Neutrophil (primary cell): ENCODE data around the gene CDRT15.

Experiments
- H3K27ac ChIP-seq: fragments of 200-600 bp; sonication (generic); 2 replicates; pipeline ENCODE4 v1.5.1; 2016; ENCODE audit warnings: mild to moderate bottlenecking, moderate library complexity
- H3K27me3 ChIP-seq: fragments of 200-600 bp; sonication (generic); 2 replicates; pipeline ENCODE4 v1.6.0; 2016; ENCODE audit warnings: mild to moderate bottlenecking
- H3K36me3 ChIP-seq: fragments of 200-600 bp; sonication (generic); 2 replicates; pipeline ENCODE4 v1.5.1; 2017
- H3K4me1 ChIP-seq, 2 experiments: fragments of 200-600 bp in 1 of 2; sonication (generic) in 1 of 2; 1 replicate in 1 of 2; 2 replicates in 1 of 2; pipeline versions ENCODE4 v1.5.1 to v1.6.1; 2013 to 2016; ENCODE audit warnings: low read depth in 1 of 2, low read length in 1 of 2, mild to moderate bottlenecking in 1 of 2, moderate library complexity in 1 of 2; ENCODE audit not compliant: control insufficient read depth in 1 of 2, insufficient read depth in 1 of 2
- H3K4me3 ChIP-seq, 2 experiments: fragments of 200-600 bp in 1 of 2; sonication (generic) in 1 of 2; 1 replicate in 1 of 2; 2 replicates in 1 of 2; pipeline ENCODE4 v1.5.1; 2013 to 2016; ENCODE audit warnings: low read depth in 1 of 2, low read length in 1 of 2, mild to moderate bottlenecking in 1 of 2, moderate library complexity in 1 of 2
- H3K9me3 ChIP-seq: fragments of 200-600 bp; sonication (generic); 2 replicates; pipeline ENCODE4 v1.5.1; 2016
- CTCF ChIP-seq: fragments of 200-600 bp; sonication (generic); IDR thresholded peaks from 2 replicates; pipeline ENCODE4 v1.5.1; 2016; ENCODE audit warnings: antibody characterized with exemption

The CDRT15 gene

GRCh38 chr17:14205992-14206461 is 30.6 kb downstream of the CDRT15 start:
- H3K36me3 ChIP-seq: no peaks in the 10 kb centered on the region
- no peak overlapping the region for H3K4me3 ChIP-seq
- H3K9me3 ChIP-seq: no peaks in the 10 kb centered on the region
- peaks cover 33% of the 10 kb centered on the region for H3K27me3 ChIP-seq
- no peak overlapping the region for H3K27ac ChIP-seq
- no peak for TF ChIP-seq CTCF
- H3K4me1 ChIP-seq: peaks cover 13 to 18% of the 10 kb centered on the region in 2 experiments

DNA sequence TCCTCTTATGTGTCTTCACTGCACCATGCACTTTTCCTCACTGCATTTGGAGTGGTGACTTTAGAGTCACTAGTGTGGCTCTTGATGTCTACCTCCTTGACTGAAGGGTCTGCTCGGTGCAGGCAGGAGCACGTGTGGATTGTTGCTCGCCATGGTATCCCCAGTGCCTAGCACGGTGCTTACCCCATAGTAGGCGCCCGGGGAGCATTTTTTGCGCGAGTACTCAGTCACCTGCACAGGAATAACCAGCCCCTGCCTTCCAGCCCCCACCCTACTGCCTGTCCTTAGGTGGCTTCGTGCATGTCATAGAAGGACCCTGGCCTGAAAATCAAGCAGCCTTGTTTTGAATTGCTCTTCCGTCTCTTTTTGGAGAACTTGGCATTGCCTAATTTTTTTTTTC is 31.3 kb downstream of the CDRT15 start:
- Histone ChIP-seq H3K4me1 (peaks cover 19 to 24% of the 10 kb centered on the region in 2 experiments), H3K4me3 (no peak overlapping the region), H3K27ac (no peak overlapping the region), H3K9me3 (no peaks in the 10 kb centered on the region), H3K27me3 (peaks cover 40% of the 10 kb centered on the region), H3K36me3 (no peaks in the 10 kb centered on the region)
- no peak for TF ChIP-seq CTCF

- TF ChIP-seq CTCF: no peak
- H3K4me1 ChIP-seq: peaks cover 28 to 32% of the 10 kb centered on the region in 2 experiments
- no peaks in the 10 kb centered on the region for H3K9me3 ChIP-seq
- H3K4me3 ChIP-seq: no peak overlapping the region
- no peak overlapping the region for H3K27ac ChIP-seq
- no peaks in the 10 kb centered on the region for H3K36me3 ChIP-seq
- peaks cover 48% of the 10 kb centered on the region for H3K27me3 ChIP-seq
Measured at GRCh38 chr17:14204546-14204945, 32.1 kb downstream of the CDRT15 start.

GRCh38 chr17:14204084-14204483 is 32.6 kb downstream of the CDRT15 start:
- TF ChIP-seq CTCF: no peak
- Histone ChIP-seq H3K36me3 (no peaks in the 10 kb centered on the region), H3K9me3 (no peaks in the 10 kb centered on the region), H3K27ac (no peak overlapping the region), H3K4me3 (no peak overlapping the region), H3K27me3 (peaks cover 53% of the 10 kb centered on the region), H3K4me1 (peaks cover 29 to 37% of the 10 kb centered on the region in 2 experiments)

DNA sequence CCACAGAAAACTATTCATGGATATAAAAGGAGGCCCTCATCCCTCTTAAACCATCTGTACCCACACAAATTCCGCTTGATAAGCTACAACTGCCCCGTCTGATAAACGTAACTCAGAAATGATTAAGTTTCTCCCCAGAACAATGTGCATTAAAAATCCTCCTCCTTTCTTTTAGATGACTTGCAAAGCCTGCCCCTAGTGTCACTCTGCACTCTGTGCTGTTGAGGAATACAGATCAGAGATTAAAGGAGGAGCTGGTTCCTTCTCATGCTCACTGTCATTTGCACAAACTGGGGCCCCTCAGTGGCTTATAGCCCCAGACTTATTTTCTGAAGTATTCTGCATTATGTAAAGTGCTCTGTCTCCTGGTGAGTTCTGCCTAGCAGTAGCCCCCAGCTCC is 33.3 kb downstream of the CDRT15 start:
- Histone ChIP-seq H3K27me3 (peaks cover 53% of the 10 kb centered on the region), H3K9me3 (no peaks in the 10 kb centered on the region), H3K4me3 (no peak overlapping the region), H3K4me1 (peaks cover 29 to 38% of the 10 kb centered on the region in 2 experiments), H3K36me3 (no peaks in the 10 kb centered on the region), H3K27ac (no peak overlapping the region)
- no peak for TF ChIP-seq CTCF
